ENCODE results near the gene CFAP57. TPM values are rescaled to one million over a fixed set of nuclear protein-coding genes. Genes with fewer than 3 reads are reported as not detected.

CFAP57 gene
- total and polyA plus RNA-seq, 2 of the 13 experiments (the other 11 are each of a cell fraction or from before 2014, with no cell fraction given): 0.01 TPM; not detected in 1

GRCh38 chr1:43273708-43274107, 101.6 kb downstream of the CFAP57 start:
- WGBS (ENCODE audit: low lambda C conversion rate): 75% methylated on average over 7 of the region's 7 CpGs

GRCh38 chr1:43274125-43274803, 102.1 kb downstream of the CFAP57 start:
- POLR2A ChIA-PET: no interaction called here
- H2AFZ ChIP-seq (ENCODE audit: low read length): no peak overlapping the region
- BruUV-seq (replicated peaks): no TSS peak
- TF ChIP-seq TFE3 (CRISPR knock-in tag; IDR thresholded peaks at IDR 0.05) (no peak), CEBPG (CRISPR knock-in tag; IDR thresholded peaks at IDR 0.05) (peak; percentile 22), ZNF253 (CRISPR knock-in tag; IDR thresholded peaks at IDR 0.05; ENCODE audit: borderline replicate concordance) (no peak), ETV5 (CRISPR knock-in tag; IDR thresholded peaks at IDR 0.05; ENCODE audit: borderline replicate concordance) (peak; percentile 33; the same call in 1 of the 2 replicates), ZNF644 (CRISPR knock-in tag; IDR thresholded peaks at IDR 0.05; ENCODE audit: low read depth) (no peak), GABPA (IDR thresholded peaks at IDR 0.05; ENCODE audit: low read depth, low read length) (peak; percentile 42; the same call in 1 of the 2 replicates), GABPA (CRISPR knock-in tag; IDR thresholded peaks at IDR 0.05; ENCODE audit: low read depth) (peak; percentile 79), ELF3 (CRISPR knock-in tag; IDR thresholded peaks at IDR 0.05) (0 out of 2 replicates have a peak, but pooled peaks have one; percentile 31), GABPB1 (CRISPR knock-in tag; IDR thresholded peaks at IDR 0.05) (peak; percentile 69), SNAI1 (CRISPR knock-in tag; IDR thresholded peaks at IDR 0.05; ENCODE audit: borderline replicate concordance) (no peak), TOPORS (CRISPR knock-in tag; IDR thresholded peaks at IDR 0.05) (no peak), CREB1 (IDR thresholded peaks at IDR 0.05) (no peak), CREB1 (CRISPR knock-in tag; IDR thresholded peaks at IDR 0.05) (0 out of 2 replicates have a peak, but pooled peaks have one; percentile 20)

More at GRCh38 chr1:43273708-43274107, 101.6 kb downstream of the CFAP57 start:
- Histone ChIP-seq H3K4me3 (replicated peaks in 1 of 3; ENCODE audit: insufficient read depth in 1 of 3, low read depth in 2 of 3, low read length in 3 of 3) (no peak overlapping the region), H3K9ac (ENCODE audit: insufficient read depth, low read depth, low read length) (no peak overlapping the region), H3K27ac (ENCODE audit: extremely low read length, insufficient read depth, low read length) (no peak overlapping the region), H3K4me2 (ENCODE audit: low read depth, low read length) (no peak overlapping the region), H3K79me2 (ENCODE audit: insufficient read depth, low read length) (no peaks in the 10 kb centered on the region), H3K36me3 (replicated peaks in 1 of 2; ENCODE audit: control insufficient read depth in 1 of 2, insufficient read depth in 2 of 2, low read length in 2 of 2) (no peaks in the 10 kb centered on the region), H3K4me1 (ENCODE audit: insufficient read depth, low read length) (peaks cover 77% of the 10 kb centered on the region), H4K20me1 (ENCODE audit: insufficient read depth, low read length) (no peaks in the 10 kb centered on the region), H3K27me3 (ENCODE audit: control insufficient read depth in 1 of 2, insufficient read depth in 2 of 2, low read length in 2 of 2) (peaks cover 0 to 3% of the 10 kb centered on the region in 2 experiments; a peak in 1 of 5 replicates), H2AFZ (ENCODE audit: low read length) (no peak overlapping the region), H3K9me3 (ENCODE audit: low read length) (no peaks in the 10 kb centered on the region)
- TF ChIP-seq POLR2G (IDR thresholded peaks at IDR 0.05; ENCODE audit: low read depth, low read length) (no peak), NFRKB (IDR thresholded peaks at IDR 0.05) (no peak), ZNF138 (CRISPR knock-in tag; IDR thresholded peaks at IDR 0.05; ENCODE audit: low read depth) (no peak), ZNF850 (CRISPR knock-in tag; conservative IDR thresholded peaks at IDR 0.05) (no peak)
- BruUV-seq (replicated peaks): no TSS peak
- DNase-seq (ENCODE audit: low spot score): no peak
- intact Hi-C loops (cut with micrococcal nuclease; ENCODE audit: unreplicated experiment): no loop called here
- no peak for ATAC-seq
- POLR2A ChIA-PET: no interaction called here
- CTCF ChIA-PET (ENCODE audit: low intra/inter-chr PET ratio, low total read pairs): no interaction called here
- in situ Hi-C loops (cut with HindIII; ENCODE audit: extremely low pct_ligation_motif_present, low pct_unique_long_range_greater_than_20kb): no loop called here
- no peak for FAIRE-seq

More at GRCh38 chr1:43274125-43274803, 102.1 kb downstream of the CFAP57 start:
- H3K9ac ChIP-seq (ENCODE audit: insufficient read depth, low read depth, low read length): no peak overlapping the region
- peaks cover 75% of the 10 kb centered on the region for H3K4me1 ChIP-seq (ENCODE audit: insufficient read depth, low read length)
- DNase-seq (ENCODE audit: low spot score) (no peak), ATAC-seq (no peak), FAIRE-seq (no peak)
- no peaks in the 10 kb centered on the region for H4K20me1 ChIP-seq (ENCODE audit: insufficient read depth, low read length)
- WGBS (ENCODE audit: low lambda C conversion rate): 49% methylated on average over 7 of the region's 11 CpGs
- H3K36me3 ChIP-seq (replicated peaks in 1 of 2; ENCODE audit: control insufficient read depth in 1 of 2, insufficient read depth in 2 of 2, low read length in 2 of 2): no peaks in the 10 kb centered on the region
- H3K4me2 ChIP-seq (ENCODE audit: low read depth, low read length): no peak overlapping the region
- H3K27me3 ChIP-seq (ENCODE audit: control insufficient read depth in 1 of 2, insufficient read depth in 2 of 2, low read length in 2 of 2): peaks cover 0 to 3% of the 10 kb centered on the region in 2 experiments; a peak in 1 of 5 replicates
- H3K27ac ChIP-seq (ENCODE audit: extremely low read length, insufficient read depth, low read length): no peak overlapping the region
- no peaks in the 10 kb centered on the region for H3K9me3 ChIP-seq (ENCODE audit: low read length)
- no peak overlapping the region for H3K4me3 ChIP-seq (replicated peaks in 1 of 3; ENCODE audit: insufficient read depth in 1 of 3, low read depth in 2 of 3, low read length in 3 of 3)
- no peaks in the 10 kb centered on the region for H3K79me2 ChIP-seq (ENCODE audit: insufficient read depth, low read length)
- in situ Hi-C loops (cut with HindIII; ENCODE audit: extremely low pct_ligation_motif_present, low pct_unique_long_range_greater_than_20kb) (no loop called here), intact Hi-C loops (cut with micrococcal nuclease; ENCODE audit: unreplicated experiment) (no loop called here)
- CTCF ChIA-PET (ENCODE audit: low intra/inter-chr PET ratio, low total read pairs): no interaction called here
